Suppressor macrophage (primary cell): ENCODE data around the gene MAP2K6.
A peak's percentile ranks its signal among the peaks of the same experiment; 100 is the strongest.

ENCODE experiments used
- DNase-seq, 4 experiments: peaks; one replicate each; pipeline ENCODE4 v3.0.0-alpha.2; 2020 to 2022

Gene MAP2K6

GRCh38 chr17:69535016-69535570, 120.6 kb downstream of the MAP2K6 start:
- no peak for DNase-seq

GRCh38 chr17:69538795-69539194, 124.3 kb downstream of the MAP2K6 start:
- no peak for DNase-seq

DNA sequence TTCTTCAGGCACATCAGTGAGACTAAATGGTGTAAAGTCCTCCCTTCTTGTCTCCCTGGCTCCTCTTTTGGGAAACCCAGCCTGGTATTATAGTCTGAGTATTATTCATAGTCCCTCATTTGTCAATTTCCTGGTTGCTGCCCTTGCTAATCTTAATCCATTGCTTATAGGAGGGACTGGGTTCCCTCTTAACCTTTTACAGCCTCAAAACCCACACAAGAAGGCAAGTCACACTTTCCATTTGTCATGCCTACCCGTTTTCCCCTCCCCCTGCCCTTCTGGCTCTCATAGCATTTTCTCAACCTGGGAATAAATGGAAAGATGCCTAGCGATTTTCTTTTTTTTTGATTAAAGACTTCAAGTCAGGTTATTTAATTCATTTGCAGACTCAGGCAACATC, 124.8 kb downstream of the MAP2K6 start:
- no peak for DNase-seq

DNA sequence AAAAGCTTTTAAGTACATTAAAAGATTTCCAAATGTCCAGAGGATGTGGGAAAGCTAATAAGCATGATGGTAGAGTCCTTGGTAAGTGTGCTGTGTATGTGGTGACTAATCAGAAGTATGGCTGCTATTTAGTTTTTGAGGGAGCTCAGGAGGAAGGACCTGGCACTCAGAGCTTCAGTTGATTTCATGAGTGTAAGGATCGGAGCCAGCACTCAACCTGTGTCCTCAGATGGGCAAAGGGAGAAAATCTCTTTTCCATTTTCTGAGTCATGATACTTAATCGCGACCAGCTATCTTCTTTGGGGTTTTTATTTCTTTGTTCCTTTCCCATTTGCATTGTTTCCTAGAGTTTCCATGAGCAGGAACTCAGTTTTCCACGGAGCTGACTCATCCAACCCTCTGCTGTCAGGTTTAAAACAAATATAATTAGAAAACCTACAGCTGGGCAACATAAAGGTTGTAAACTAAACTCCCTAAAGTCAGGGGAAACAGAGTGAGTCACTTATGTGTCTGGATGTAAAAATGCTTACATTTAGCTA, 125.4 kb downstream of the MAP2K6 start:
- no peak for DNase-seq

GRCh38 chr17:69540356-69540755, 125.9 kb downstream of the MAP2K6 start:
- no peak for DNase-seq

GRCh38 chr17:69547230-69547629, 132.7 kb downstream of the MAP2K6 start:
- DNase-seq: no peak

GRCh38 chr17:69547947-69548346, 133.4 kb downstream of the MAP2K6 start:
- no peak for DNase-seq

GRCh38 chr17:69551212-69552010, 136.9 kb downstream of the MAP2K6 start:
- DNase-seq: peak in 1 of 4 experiments; percentile 21

- no peak for DNase-seq
These were observed 138.6 kb downstream of the MAP2K6 start for GRCh38 chr17:69552986-69553667.

DNA sequence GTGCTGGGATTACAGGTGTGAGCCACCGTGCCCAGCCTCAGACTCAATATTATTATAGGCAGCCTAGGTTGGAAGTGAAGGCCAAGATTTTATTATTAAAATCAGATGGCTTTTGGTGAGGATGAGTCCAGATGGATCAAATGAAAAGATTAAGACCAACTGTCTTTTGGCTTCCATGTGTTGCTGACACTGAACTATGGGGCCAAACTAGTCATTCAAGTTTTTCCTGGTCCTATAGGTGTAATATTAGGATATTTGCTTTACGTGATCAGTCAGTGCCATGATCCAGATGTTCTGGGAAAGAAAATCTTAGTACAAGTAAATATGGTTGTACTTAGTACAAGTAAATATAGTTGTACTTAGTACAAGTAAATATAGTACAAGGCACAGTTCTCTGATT, 140.6 kb downstream of the MAP2K6 start:
- DNase-seq: no peak

DNA sequence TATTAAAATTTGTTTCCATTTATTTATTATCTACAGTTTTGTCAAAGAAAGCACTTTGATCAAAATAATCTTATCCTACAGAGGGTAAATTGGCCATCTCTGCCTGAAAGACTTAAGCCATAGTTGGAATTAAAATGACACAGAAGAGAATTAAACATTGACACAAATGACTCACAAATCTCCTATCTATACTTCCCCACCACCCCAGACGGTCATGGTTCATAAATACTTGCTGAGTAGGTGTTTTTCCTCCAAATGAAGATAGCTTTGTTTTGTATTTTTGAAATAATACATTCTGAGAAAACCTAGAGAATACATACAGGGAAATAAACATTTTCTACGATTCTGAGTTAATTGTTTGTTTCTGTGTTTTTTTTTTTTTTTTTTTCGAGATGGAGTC, 142.8 kb downstream of the MAP2K6 start:
- no peak for DNase-seq

GRCh38 chr17:69558796-69559195, 144.3 kb downstream of the MAP2K6 start:
- DNase-seq: no peak

DNA sequence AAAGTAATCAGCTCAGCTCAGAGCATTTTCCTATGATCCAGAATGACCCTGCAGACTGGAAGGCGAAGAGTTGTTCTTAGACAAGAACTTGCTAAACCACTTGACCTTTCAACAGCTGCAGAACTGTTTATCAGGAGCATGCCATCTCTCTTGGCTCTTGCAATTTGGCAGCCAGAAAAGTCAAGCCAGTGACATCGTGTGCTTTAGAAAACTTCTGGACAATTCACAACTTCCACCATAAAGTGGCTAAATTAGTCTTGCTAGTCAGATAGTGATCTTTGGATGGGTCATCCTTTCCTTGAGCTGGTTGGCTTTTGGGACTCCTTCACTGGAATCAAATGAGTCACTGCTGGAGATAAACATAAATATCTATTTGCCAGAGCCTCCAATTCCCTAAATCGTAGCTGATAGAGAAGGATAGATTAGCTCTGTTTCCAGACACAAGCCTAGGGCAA, 146.5 kb downstream of the MAP2K6 start:
- DNase-seq: no peak

GRCh38 chr17:69561462-69561861, 147.0 kb downstream of the MAP2K6 start:
- DNase-seq: no peak

DNA sequence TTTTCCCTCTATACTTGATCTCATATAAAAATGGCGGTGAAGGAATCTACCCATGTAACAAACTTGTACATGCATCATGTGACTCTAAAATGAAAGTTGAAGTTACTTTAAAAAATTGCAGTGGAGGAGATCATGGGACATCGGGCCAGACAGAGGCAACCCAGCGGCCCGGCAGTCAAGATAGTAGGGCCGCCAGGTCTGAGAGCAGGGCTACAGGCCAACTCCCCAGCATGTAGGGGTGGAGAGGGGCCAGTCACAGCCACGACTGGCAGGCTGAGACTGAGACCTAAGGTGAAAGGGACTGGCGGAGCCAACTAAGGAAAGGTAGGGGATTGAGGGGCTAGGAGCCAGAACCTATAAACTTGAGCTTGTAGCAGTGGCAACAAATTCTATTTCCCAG, 150.9 kb downstream of the MAP2K6 start:
- no peak for DNase-seq

DNA sequence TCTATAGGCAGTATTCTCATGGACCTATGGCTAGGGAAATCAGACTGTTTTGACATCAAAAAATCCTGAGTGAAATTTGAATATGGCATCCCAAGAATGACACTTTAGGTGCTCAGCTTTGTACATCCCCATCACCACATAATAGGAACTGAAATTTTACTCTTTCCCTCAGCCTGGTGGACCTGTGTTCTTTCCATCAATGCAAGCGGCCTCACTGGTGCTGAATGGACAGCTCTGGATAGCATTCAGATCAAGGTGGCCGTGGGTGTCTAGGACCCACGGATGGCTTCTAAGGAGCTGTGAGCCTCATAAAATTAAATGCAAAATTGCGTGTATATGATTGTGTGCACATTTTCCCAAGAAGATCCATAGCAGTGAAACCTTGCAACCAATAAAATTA, 152.6 kb downstream of the MAP2K6 start:
- DNase-seq: no peak

DNA sequence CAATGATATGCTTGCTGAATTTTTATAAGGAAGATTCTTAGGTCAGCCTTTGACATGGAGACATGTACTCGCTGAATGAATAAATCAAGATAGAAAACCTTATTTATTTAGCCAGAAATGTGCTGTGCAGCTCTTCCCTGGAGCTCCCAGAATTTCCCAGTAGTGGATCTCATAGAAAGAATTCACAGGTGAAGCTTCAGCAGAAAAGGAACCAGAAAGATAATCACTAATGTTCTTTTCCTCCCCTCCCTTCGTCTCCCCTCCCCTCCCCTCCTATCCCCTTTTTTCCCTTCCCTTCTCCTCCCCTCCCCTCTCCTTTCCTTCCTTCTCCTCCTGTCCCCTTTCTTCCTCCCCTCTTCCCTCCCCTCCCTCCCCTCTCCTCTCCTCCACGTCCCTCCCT, 158.2 kb downstream of the MAP2K6 start:
- no peak for DNase-seq

DNA sequence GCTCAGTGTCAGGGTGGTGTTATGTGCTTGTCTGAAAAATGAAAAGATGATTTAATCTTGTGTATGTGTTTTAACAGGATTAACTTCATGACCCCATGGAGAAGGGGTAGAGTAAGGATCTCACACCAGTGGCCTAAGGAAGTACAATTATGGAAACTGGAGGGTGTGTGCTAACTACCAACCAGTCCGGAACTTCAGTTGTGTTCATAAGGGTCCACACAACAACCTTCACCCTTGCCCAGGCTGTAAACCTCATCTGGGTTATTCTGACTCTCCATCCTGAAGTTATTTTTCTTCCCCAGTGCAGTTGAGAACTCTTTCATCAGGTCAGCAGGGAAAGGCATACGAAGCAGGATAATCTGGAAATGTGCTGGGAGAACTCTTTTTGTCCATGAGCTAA, 158.9 kb downstream of the MAP2K6 start:
- no peak for DNase-seq

- no peak for DNase-seq
These were observed 160.0 kb downstream of the MAP2K6 start for GRCh38 chr17:69574257-69575197.

GRCh38 chr17:69575346-69575761, 160.9 kb downstream of the MAP2K6 start:
- no peak for DNase-seq

- DNase-seq: no peak
These were observed 162.6 kb downstream of the MAP2K6 start for GRCh38 chr17:69577098-69577497.

DNA sequence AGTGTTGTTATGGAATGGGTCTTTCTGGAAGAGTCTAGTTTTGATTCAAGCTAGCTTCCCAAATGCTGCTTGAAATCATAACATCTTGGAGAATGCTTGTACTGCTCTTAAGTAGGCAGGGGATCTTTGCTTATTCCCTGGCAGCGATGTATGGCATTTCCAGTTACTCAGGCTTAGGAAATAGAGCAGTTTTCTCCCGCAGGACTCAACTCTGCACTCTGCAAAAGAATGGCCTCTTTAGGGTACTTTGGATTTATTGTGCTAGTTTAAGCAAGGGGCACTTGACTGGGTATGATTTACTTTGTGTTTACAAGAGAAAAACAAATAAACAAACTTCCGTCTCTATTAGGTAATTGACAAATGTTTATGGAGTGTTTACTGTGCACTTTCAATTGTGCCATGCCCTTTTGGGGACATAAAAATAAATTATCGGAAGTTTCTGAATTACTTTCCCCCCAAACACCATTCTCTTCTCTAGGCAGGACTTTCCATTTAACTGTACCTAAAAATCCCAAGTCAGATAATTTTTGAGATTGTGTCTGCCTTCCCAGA, 164.0 kb downstream of the MAP2K6 start:
- DNase-seq: no peak
